Measurements from ENCODE around the gene KCTD8.

GRCh38 chr4:44279469-44279868, 169.1 kb downstream of the KCTD8 start:
- TF ChIP-seq POLR2A (IDR thresholded peaks at IDR 0.05) (no peak), CTCF (IDR thresholded peaks at IDR 0.05) (no peak), EP300 (IDR thresholded peaks at IDR 0.05) (no peak)

All from tibial nerve (tissue), 4 donors.